HG03432 (cell line): ENCODE results near the gene EFNA4.
A peak's percentile ranks its signal among the peaks of the same experiment; 100 is the strongest.

Experiments used
- ATAC-seq: cut with Tn5 transposase; IDR thresholded peaks from one replicate; pipeline ENCODE4 v1.9.1; 2021; ENCODE audit warnings: mild to moderate bottlenecking, moderate library complexity; ENCODE audit not compliant: unreplicated experiment

EFNA4 gene

GRCh38 chr1:155032886-155033285, 30.7 kb upstream of the EFNA4 start:
- ATAC-seq = no peak

DNA sequence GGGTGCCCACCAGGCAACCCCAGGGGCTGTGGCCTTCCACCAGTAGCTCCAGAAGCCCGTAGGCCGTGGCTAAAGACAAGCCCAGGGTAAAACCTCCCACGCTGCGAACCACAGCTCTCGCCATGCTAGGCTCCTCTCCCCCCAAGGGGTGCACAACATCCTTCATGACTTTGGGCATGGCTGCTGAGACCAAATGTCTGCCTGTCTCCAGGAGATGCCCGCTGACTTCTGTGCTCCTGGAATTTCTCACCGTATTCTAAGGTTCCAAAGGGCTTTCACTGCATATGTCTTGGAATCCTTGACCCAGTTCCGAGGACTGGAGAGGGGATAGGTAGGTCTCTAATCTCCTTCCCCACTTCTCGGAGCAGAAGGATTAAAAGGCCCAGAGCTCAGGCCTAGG, 30.0 kb upstream of the EFNA4 start, which contains the start of the genes DCST1 and DCST2:
Gene DCST1 (plus strand): TSS at position 301 of the 400 bp plus-strand sequence. CDS start 213 bp downstream, outside the sequence.
Gene DCST2 (minus strand): TSS at position 258 of the 400 bp plus-strand sequence. CDS start 80 bp downstream, at position 178.
- no peak for ATAC-seq

- no peak for ATAC-seq
These were observed 29.0 kb upstream of the EFNA4 start for GRCh38 chr1:155034318-155035208.

DNA sequence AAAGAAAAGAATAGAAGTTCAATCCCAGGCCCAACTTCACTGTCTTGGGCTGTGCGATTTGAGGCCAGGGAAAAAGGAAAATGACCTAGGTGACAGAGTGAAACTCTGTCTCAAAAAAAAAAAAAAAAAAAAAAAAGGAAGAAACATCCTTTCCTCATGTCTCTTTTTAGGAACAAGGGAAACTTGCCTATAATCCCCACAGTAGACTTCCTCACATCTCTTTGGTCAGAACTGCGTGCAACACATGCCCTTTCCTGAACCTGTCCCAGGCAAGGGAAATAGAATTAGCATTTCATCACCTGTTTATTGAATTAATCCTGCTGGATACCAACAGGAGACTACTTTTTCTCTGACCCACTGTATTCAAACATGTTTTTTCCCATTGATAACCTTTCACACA, 27.6 kb upstream of the EFNA4 start:
- no peak for ATAC-seq

DNA sequence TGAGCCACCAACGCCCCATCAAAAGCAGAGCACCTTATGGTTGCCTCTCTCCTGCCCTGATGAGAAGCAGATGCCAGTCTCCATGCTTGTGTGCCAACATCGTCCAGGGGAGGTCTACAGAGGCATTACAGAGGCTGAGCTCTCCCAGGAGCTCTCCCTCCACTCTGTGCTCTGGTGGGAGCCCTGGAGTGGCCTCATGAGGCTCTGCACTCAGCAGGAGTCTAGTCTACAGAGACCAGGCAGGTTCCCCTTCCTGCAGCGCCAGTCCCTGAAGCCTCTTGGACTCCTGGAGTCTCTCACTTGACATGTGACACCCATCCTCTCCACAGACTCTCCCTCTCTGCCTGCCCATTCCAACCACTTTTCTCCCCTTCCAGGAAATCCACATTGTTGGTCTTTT, 26.5 kb upstream of the EFNA4 start:
- no peak for ATAC-seq

DNA sequence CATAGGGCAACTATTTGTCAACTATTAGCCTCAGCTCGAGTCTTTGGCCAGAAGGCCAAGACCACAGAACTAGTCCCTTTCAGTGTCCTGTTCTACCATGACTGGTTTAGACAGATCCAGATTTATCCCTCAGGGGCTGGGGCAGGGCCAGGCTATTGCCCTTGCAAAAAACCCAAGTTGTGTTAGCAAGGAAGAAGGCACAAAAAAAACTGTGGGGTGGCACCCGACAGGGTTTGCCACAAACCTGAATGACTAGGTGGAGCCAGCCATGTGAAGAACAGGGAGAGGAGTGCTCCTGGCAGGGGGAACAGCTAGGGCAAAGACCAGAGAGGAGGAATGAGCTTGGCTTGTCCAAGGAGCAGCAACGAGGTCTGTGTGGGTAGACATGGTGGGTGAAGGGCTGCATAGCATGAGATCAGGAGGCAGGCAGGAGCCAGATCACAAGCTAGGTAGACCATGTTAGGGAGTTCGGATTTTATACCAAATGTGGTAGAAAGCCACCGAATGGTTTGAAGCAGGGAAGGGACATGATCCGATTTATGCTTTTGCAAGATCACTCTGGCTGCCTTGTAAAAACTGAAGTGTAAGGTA, 25.6 kb upstream of the EFNA4 start:
- no peak for ATAC-seq

DNA sequence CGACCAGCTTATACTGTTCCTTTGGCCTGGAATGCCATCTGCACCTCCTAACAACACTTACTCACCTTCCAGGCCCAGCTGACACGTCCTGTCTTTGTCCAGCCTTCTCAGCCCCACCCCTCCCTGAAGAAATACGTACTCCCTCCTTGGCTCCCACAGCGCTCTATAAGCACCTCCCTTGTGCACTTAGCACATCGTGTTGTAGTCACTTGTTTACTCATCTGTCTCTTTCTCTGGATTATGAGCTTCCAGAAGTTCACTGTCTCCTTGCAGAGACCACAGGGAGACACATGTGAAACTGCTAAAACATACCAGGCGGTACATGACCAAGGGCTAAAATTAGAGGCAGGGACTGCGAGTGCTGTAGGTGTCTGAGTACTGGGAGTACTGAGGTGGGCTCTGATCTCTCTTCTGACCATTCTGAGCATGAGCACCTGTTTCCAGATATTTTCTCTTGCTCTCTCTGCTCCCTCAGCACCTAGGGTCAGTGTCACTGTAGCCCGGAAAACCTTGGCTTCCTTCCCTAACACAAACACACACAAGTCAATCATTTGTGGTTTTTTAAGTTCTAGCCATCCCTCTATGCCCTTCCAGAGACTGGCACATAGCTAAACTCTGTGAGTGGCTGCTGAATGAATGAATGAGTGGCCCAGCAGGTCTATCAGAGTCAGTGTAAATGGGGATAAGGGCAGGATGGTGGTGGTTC, 24.8 kb upstream of the EFNA4 start:
- no peak for ATAC-seq

GRCh38 chr1:155039308-155039669, 24.3 kb upstream of the EFNA4 start:
- ATAC-seq = no peak

DNA sequence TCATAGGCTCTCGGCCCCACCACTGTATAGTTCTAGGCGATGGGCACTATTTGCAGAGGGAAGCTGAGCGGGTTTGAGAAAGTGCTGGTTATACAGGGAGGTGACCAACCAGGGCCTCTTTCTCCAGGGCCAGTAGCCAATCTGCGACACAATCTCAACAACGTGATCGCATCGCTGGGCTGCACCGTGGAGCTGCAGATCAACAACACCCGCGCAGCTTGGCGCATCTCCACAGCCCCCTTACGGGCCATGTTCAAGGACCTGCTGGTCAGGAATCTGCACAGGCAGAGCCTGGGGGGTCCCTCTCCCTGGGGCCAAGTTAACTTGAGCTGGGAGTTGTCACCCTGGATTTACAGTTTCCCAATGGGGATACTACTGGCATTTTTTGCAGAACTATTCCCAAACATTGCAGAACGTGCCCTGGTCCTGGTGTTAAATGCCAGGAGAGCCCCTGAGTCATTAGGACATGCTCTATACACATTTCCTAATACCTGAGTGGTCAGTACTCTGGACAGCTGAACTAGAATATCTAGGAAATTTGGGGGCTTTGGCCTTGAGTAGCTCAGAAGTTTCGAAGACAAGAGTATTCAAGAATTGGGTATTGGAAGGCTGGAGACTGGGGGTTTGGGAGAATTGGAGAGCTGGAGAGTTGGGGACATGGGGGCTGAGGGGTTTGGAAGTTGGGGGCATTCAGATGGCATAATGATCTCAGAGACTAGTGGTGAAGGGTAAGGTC, 23.0 kb upstream of the EFNA4 start:
- no peak for ATAC-seq

DNA sequence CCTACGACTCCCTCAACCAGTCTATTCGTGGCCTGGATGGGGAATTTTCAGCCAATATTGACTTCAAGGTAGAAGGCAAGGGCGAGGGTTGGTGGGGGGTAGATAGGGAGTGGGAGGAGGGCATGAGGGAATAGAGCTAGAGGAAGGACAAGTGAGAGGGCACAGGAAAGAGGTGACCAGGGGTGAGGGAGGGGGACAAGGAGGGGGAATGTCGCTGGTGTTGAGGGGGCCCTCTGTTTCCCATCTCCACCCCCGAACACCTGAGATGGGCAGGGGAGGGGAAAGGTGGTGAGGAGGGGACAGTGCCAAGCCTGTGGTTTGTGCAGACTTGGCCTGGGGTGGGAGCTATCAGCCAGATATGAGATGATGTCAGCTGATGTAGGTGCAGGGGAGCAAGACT, 20.8 kb upstream of the EFNA4 start:
- no peak for ATAC-seq

DNA sequence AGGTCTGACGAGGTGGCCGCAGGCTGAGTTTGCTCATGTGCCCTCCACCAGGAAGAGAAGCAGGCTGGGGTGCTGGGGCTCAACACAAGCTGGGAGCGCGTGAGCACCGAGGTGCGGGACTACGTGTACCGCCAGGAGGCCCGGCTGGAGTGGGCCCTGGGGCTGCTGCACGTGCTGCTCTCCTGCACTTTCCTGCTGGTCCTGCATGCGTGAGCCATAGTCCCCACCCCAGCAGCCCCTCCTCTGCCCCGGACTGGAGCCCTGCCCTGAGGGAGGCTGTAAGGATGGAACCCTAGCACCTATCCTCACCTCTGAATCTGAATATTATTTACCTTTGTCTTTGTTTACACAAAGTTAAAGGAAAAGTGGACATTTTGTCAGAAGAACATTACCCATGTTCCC, 20.2 kb upstream of the EFNA4 start:
- ATAC-seq = no peak

- no peak for ATAC-seq
These were observed 19.7 kb upstream of the EFNA4 start for GRCh38 chr1:155043793-155044192.

DNA sequence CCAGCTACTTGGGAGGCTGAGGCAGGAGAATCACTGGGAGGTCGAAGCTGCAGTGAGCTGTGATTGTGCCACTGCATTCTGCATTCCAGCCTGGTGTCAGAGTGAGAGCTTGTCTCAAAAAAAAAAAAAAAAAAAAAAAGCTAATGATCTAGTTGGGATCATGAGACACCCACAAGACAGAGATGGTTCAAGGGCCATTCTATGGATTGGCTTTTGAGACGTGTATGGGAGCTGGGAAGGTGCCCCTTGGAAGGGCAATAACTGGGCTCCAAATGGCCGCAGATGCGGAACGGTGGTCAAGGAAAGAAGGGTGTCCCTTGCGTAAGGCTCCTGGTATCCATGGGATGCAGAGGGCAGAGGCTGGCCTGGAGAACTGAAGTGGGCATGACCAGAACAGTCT, 19.2 kb upstream of the EFNA4 start:
- no peak for ATAC-seq

GRCh38 chr1:155044812-155045657, 18.5 kb upstream of the EFNA4 start:
- ATAC-seq = no peak

DNA sequence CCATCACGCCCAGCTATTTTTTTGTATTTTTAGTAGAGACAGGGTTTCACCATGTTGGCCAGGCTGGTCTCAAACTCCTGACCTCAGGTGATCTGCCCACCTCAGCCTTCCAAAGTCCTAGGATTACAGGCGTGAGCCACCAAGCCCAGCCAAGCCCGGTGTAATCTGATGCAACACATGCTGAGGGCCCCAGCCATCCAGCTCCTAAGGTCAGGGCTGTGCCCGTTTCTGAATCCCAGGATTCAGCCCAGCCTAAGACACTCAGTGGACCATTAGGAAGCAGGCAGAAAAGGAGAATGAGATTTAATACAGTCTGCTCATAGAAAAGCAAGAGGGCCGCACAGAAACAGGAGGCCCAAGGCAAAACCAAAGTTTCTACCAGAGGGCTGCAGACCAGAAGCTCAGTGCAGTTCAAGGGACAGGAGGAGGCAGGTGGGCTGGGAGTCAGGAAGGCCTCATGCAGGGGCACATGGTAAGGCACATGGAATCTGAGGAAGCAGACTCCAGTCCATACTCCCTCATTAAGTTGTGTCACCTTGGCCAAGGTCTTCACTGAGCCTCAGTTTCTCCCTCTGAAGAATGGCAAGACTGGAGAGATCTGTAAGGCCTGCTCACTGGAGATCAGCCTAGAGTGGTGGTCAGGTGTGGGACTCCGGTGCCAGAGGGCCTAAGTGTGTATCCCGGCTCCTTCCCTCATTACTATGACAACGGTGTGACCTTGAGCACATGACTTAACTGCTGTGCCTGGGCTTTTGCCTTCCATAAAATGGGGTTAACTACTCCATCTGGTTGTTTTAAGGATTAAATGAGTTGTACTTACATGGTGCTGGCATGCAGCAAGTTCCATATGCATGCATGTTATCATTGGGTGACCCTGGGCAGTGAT, 14.8 kb upstream of the EFNA4 start:
- no peak for ATAC-seq

DNA sequence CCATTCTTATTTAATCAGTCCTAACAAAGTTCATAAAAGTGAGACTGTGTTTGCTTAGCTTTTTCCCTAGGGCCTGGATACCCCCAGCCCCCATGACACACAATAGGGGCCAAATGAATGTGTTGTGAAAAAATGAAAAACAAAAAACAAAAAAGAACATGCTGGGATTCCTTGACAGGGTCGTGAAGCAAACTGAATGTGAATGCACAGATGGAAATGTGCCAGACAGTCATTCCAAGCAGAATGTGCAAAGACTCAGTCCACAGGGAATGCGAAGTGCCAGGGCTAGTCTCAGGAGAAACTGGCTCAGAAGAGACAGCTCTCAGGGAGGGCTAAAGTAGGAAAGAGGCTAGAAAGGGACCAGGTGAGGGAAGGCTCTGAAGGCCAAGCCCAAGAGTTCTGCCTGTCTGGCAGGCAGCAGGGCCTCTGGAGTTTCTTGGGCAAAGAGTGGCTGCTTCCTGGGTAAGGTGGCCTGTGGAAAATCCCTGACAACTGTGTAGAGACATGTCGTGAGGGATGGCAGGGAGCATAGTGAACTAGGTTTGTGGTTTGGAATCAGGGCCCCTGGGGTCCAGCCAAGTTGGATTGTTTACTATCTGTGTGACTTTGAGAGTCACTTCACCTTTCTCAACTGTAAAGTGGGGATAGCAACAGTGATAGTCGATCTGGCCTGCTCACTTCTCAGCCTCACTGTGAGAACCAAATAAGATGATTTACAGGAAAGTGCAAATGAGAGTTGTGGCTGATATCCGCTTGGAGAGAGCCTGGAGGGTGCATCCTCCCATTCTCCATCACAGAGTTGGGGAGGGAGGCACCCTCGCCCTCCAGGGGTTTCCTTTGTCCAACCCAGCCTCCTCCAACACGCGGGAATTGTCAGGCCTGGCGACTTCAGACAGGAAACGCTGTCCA, 13.6 kb upstream of the EFNA4 start:
- no peak for ATAC-seq

GRCh38 chr1:155050560-155051341, 12.8 kb upstream of the EFNA4 start, which contains the start of gene ADAM15:
Gene ADAM15 (plus strand): TSS chr1:155051316. CDS start chr1:155051387, 71 bp downstream.
- peak; percentile 65 for ATAC-seq
